GM21529 (cell line): ENCODE measurements around the gene DNAH8.

ENCODE experiments used
- ATAC-seq: cut with Tn5 transposase; IDR thresholded peaks from one replicate; pipeline ENCODE4 v1.9.1; 2021; ENCODE audit not compliant: unreplicated experiment

Gene DNAH8

GRCh38 chr6:39061182-39061581 is 346.1 kb downstream of the DNAH8 start:
- ATAC-seq = no peak

GRCh38 chr6:39061588-39061987 is 346.5 kb downstream of the DNAH8 start:
- ATAC-seq = no peak

GRCh38 chr6:39062014-39062740 is 347.1 kb downstream of the DNAH8 start:
- ATAC-seq = no peak

GRCh38 chr6:39063526-39063925 is 348.4 kb downstream of the DNAH8 start:
- ATAC-seq = no peak

- no peak for ATAC-seq
Measured at GRCh38 chr6:39065561-39065960, 350.4 kb downstream of the DNAH8 start.

- no peak for ATAC-seq
Measured at GRCh38 chr6:39068391-39068790, 353.3 kb downstream of the DNAH8 start.

- ATAC-seq = no peak
Measured at GRCh38 chr6:39072830-39073229, 357.7 kb downstream of the DNAH8 start.

GRCh38 chr6:39073471-39074355 is 358.6 kb downstream of the DNAH8 start:
- ATAC-seq = no peak

GRCh38 chr6:39074486-39074885 is 359.4 kb downstream of the DNAH8 start:
- ATAC-seq = no peak

- ATAC-seq = no peak
Measured at GRCh38 chr6:39075010-39075686, 360.0 kb downstream of the DNAH8 start.

GRCh38 chr6:39075807-39076622 is 360.9 kb downstream of the DNAH8 start:
- no peak for ATAC-seq

- ATAC-seq = no peak
Measured at GRCh38 chr6:39076623-39077535, 361.8 kb downstream of the DNAH8 start.

GRCh38 chr6:39077882-39078594 is 362.9 kb downstream of the DNAH8 start:
- no peak for ATAC-seq

GRCh38 chr6:39078695-39079094 is 363.6 kb downstream of the DNAH8 start:
- no peak for ATAC-seq

- no peak for ATAC-seq
Measured at GRCh38 chr6:39079197-39080125, 364.4 kb downstream of the DNAH8 start.
